Astrocyte (in vitro differentiated cells and primary cell): Measurements from ENCODE around the gene ZCCHC24. TPM values are rescaled to one million over a fixed set of nuclear protein-coding genes. Genes with fewer than 3 reads are reported as not detected.

Experiments used
- DNase-seq: peaks from one replicate; pipeline ENCODE4 v3.0.0-alpha.2; 2010; ENCODE audit warnings: low read depth
- FAIRE-seq: peaks from 2 replicates; lab custom pipeline; 2011; peaks lifted over from hg19 to GRCh38; lab: Jason Lieb, UNC
- H2AFZ ChIP-seq: 2 replicates; pipeline ENCODE4 v1.6.0; 2012; ENCODE audit warnings: low read depth, low read length, inconsistent platforms
- H3K27ac ChIP-seq: 2 replicates; pipeline ENCODE4 v1.5.1; 2011; ENCODE audit warnings: low read depth, low read length, inconsistent platforms
- H3K27me3 ChIP-seq: 2 replicates; pipeline ENCODE4 v1.6.0; 2011; ENCODE audit warnings: low read length, inconsistent platforms; ENCODE audit not compliant: insufficient read depth
- H3K36me3 ChIP-seq: 2 replicates; pipeline ENCODE4 v1.5.1; 2011; ENCODE audit warnings: low read length, inconsistent platforms; ENCODE audit not compliant: insufficient read depth
- H3K4me1 ChIP-seq: 2 replicates; pipeline ENCODE4 v1.5.1; 2011; ENCODE audit warnings: low read length, inconsistent platforms; ENCODE audit not compliant: insufficient read depth
- H3K4me2 ChIP-seq: 2 replicates; pipeline ENCODE4 v1.6.0; 2012; ENCODE audit warnings: low read length, inconsistent platforms
- H3K4me3 ChIP-seq: 2 replicates; pipeline ENCODE4 v1.5.1; 2011; ENCODE audit warnings: low read depth, mild to moderate bottlenecking, low read length, inconsistent platforms; ENCODE audit not compliant: insufficient read depth
- H3K79me2 ChIP-seq: 2 replicates; pipeline ENCODE4 v1.6.0; 2012; ENCODE audit warnings: mild to moderate bottlenecking, low read length, inconsistent platforms; ENCODE audit not compliant: insufficient read depth
- H3K9ac ChIP-seq: 2 replicates; pipeline ENCODE4 v1.6.0; 2012; ENCODE audit warnings: mild to moderate bottlenecking, low read length, inconsistent platforms
- H3K9me3 ChIP-seq: 2 replicates; pipeline ENCODE4 v1.5.1; 2012; ENCODE audit warnings: low read depth, mild to moderate bottlenecking, low read length, inconsistent platforms; ENCODE audit not compliant: insufficient read depth
- H4K20me1 ChIP-seq: 2 replicates; pipeline ENCODE4 v1.6.0; 2012; ENCODE audit warnings: low read length, inconsistent platforms; ENCODE audit not compliant: insufficient read depth
- H3K27ac Mint-ChIP-seq: one replicate; pipeline ENCODE4 v1.8.0; 2021; ENCODE audit warnings: mild to moderate bottlenecking, mixed read lengths; ENCODE audit not compliant: unreplicated experiment
- H3K27me3 Mint-ChIP-seq: one replicate; pipeline ENCODE4 v1.8.0; 2021; ENCODE audit warnings: low read depth, mixed read lengths; ENCODE audit not compliant: unreplicated experiment
- H3K36me3 Mint-ChIP-seq: one replicate; pipeline ENCODE4 v1.8.0; 2021; ENCODE audit warnings: low read depth, mixed read lengths; ENCODE audit not compliant: unreplicated experiment
- H3K4me1 Mint-ChIP-seq: one replicate; pipeline ENCODE4 v1.8.0; 2021; ENCODE audit warnings: low read depth, mixed read lengths; ENCODE audit not compliant: unreplicated experiment
- H3K4me3 Mint-ChIP-seq: one replicate; pipeline ENCODE4 v1.8.0; 2021; ENCODE audit warnings: mild to moderate bottlenecking, moderate library complexity, mixed read lengths; ENCODE audit not compliant: unreplicated experiment
- H3K9me3 Mint-ChIP-seq: one replicate; pipeline ENCODE4 v1.8.0; 2021; ENCODE audit warnings: mild to moderate bottlenecking, mixed read lengths; ENCODE audit not compliant: unreplicated experiment
- CTCF ChIP-seq: IDR thresholded peaks from 2 replicates; pipeline ENCODE4 v1.5.1; 2011; ENCODE audit warnings: low read depth, mild to moderate bottlenecking, inconsistent platforms, low read length, moderate library complexity; ENCODE audit not compliant: insufficient read depth
- EZH2 ChIP-seq: IDR thresholded peaks from 2 replicates; pipeline ENCODE4 v1.6.1; 2012; ENCODE audit warnings: mild to moderate bottlenecking, low read length, inconsistent platforms; ENCODE audit not compliant: insufficient read depth
- total RNA-seq: library from RNA; stranded (reverse); gene quantifications from 2 replicates; pipeline ENCODE4 v1.2.1, GENCODE V29; 2021

Gene ZCCHC24
- total RNA-seq, 1 donor from 2014 or later, result 21.4 TPM

GRCh38 chr10:79452174-79452611 is 6.8 kb upstream of the ZCCHC24 start:
- no peak for TF ChIP-seq CTCF
- TF ChIP-seq EZH2, result no peak
- Mint-ChIP-seq H3K4me3 (no peak overlapping the region), H3K9me3 (peaks cover 2% of the 10 kb centered on the region), H3K27me3 (peaks cover 16% of the 10 kb centered on the region), H3K4me1 (peaks cover 14% of the 10 kb centered on the region), H3K27ac (no peak overlapping the region), H3K36me3 (no peaks in the 10 kb centered on the region)
- H3K4me2 ChIP-seq, result no peak overlapping the region
- no peaks in the 10 kb centered on the region for H3K36me3 ChIP-seq
- no peaks in the 10 kb centered on the region for H3K9me3 ChIP-seq
- H3K27ac ChIP-seq, result no peak overlapping the region
- no peak overlapping the region for H3K4me3 ChIP-seq
- H2AFZ ChIP-seq, result peak overlapping the region; percentile 44
- no peak overlapping the region for H3K9ac ChIP-seq
- FAIRE-seq, result no peak
- DNase-seq, result no peak
- H3K27me3 ChIP-seq, result no peaks in the 10 kb centered on the region
- no peaks in the 10 kb centered on the region for H4K20me1 ChIP-seq
- peaks cover 4% of the 10 kb centered on the region for H3K4me1 ChIP-seq
- no peaks in the 10 kb centered on the region for H3K79me2 ChIP-seq

GRCh38 chr10:79451046-79451699 is 5.7 kb upstream of the ZCCHC24 start:
- no peak overlapping the region for H3K27ac Mint-ChIP-seq

More at GRCh38 chr10:79451046-79451699, 5.7 kb upstream of the ZCCHC24 start:
- TF ChIP-seq CTCF, result no peak
- TF ChIP-seq EZH2, result no peak
- no peak overlapping the region for H2AFZ ChIP-seq
- H3K27ac ChIP-seq, result no peak overlapping the region
- no peaks in the 10 kb centered on the region for H3K27me3 ChIP-seq
- no peaks in the 10 kb centered on the region for H4K20me1 ChIP-seq
- no peak for DNase-seq
- Mint-ChIP-seq H3K9me3 (peaks cover 2% of the 10 kb centered on the region), H3K4me1 (peaks cover 21% of the 10 kb centered on the region), H3K36me3 (no peaks in the 10 kb centered on the region), H3K27me3 (peaks cover 16% of the 10 kb centered on the region), H3K4me3 (no peak overlapping the region)
- H3K4me1 ChIP-seq, result peaks cover 13% of the 10 kb centered on the region
- no peaks in the 10 kb centered on the region for H3K9me3 ChIP-seq
- H3K36me3 ChIP-seq, result no peaks in the 10 kb centered on the region
- no peak overlapping the region for H3K9ac ChIP-seq
- no peak for FAIRE-seq
- H3K4me3 ChIP-seq, result no peak overlapping the region
- no peaks in the 10 kb centered on the region for H3K79me2 ChIP-seq
- no peak overlapping the region for H3K4me2 ChIP-seq
